B cell (primary cell): ENCODE data around the gene FAM170B. TPM values are rescaled to one million over a fixed set of nuclear protein-coding genes. Genes with fewer than 3 reads are reported as not detected.

Experiments
- ATAC-seq: fragments of 200-7000 bp; cut with Tn5 transposase; one replicate; pipeline ENCODE4 v1.10.0; 2021; ENCODE audit warnings: low read depth, mild to moderate bottlenecking, moderate number of reproducible peaks, moderate library complexity
- CTCF ChIA-PET: fragments of 350-600 bp; sonication (Branson Sonifier 250); formaldehyde crosslinking; loops from one replicate; lab custom pipeline; 2021; ENCODE audit warnings: antibody characterized with exemption, inconsistent platforms; lab: Charles Lee
- POLR2A ChIA-PET: fragments of 350-600 bp; sonication (Branson Sonifier 250); formaldehyde crosslinking; loops from one replicate; lab custom pipeline; 2021; ENCODE audit warnings: antibody characterized with exemption; lab: Charles Lee
- DNase-seq: peaks from one replicate; pipeline ENCODE4 v3.0.0; 2013
- H2AFZ ChIP-seq: 2 replicates; pipeline ENCODE4 v1.6.1; 2012; ENCODE audit warnings: mild to moderate bottlenecking, low read depth, low read length; ENCODE audit not compliant: insufficient read depth, poor library complexity, severe bottlenecking
- H3K27ac ChIP-seq, 2 donors: 1 replicate in 1 of 2; 2 replicates in 1 of 2; pipeline ENCODE4 v1.5.1; 2012 to 2013; ENCODE audit warnings: low read length in 2 of 2, mild to moderate bottlenecking in 2 of 2, moderate library complexity in 1 of 2
- H3K27me3 ChIP-seq, 4 experiments: fragments of 200-600 bp in 1 of 4; sonication (generic) in 1 of 4; replicated peaks in 1 of 4; 1 replicate in 2 of 4; 2 replicates in 2 of 4; pipeline versions ENCODE4 v1.6.1 to v1.7.0; 2013 to 2016; ENCODE audit warnings: low read length in 3 of 4, mild to moderate bottlenecking in 2 of 4, mixed read lengths in 1 of 4, moderate library complexity in 1 of 4; ENCODE audit not compliant: insufficient read depth in 4 of 4, control insufficient read depth in 3 of 4; ENCODE audit errors: control extremely low read depth in 1 of 4
- H3K36me3 ChIP-seq, 2 experiments: replicated peaks in 1 of 2; 1 replicate in 1 of 2; 2 replicates in 1 of 2; pipeline versions ENCODE4 v1.6.1 to v1.7.1; 2013; ENCODE audit warnings: low read length in 1 of 2; ENCODE audit not compliant: insufficient read depth in 2 of 2, control insufficient read depth in 1 of 2; ENCODE audit errors: control extremely low read depth in 1 of 2, extremely low read depth in 1 of 2
- H3K4me1 ChIP-seq, 2 donors: fragments of 200-600 bp in 1 of 2; sonication (generic) in 1 of 2; 1 replicate in 1 of 2; 2 replicates in 1 of 2; pipeline versions ENCODE4 v1.5.1 to v1.6.1; 2013 to 2017; ENCODE audit warnings: low read length in 2 of 2; ENCODE audit not compliant: control insufficient read depth in 2 of 2, insufficient read depth in 2 of 2
- H3K4me2 ChIP-seq: replicated peaks from 2 replicates; pipeline ENCODE3; 2012; ENCODE audit warnings: mild to moderate bottlenecking, low read depth, low read length; ENCODE audit not compliant: poor library complexity, severe bottlenecking
- H3K4me3 ChIP-seq, 5 experiments: fragments of 200-600 bp in 1 of 5; sonication (generic) in 1 of 5; 1 replicate in 3 of 5; 2 replicates in 2 of 5; pipeline versions ENCODE4 v1.5.1 to v1.7.0; 2011 to 2016; ENCODE audit warnings: low read length in 4 of 5, mild to moderate bottlenecking in 4 of 5, low read depth in 2 of 5, control low read depth in 1 of 5, moderate library complexity in 1 of 5; ENCODE audit not compliant: insufficient read depth in 1 of 5; ENCODE audit errors: control extremely low read depth in 1 of 5, extremely low read depth in 1 of 5
- H3K79me2 ChIP-seq: fragments of 200-600 bp; sonication (generic); one replicate; pipeline ENCODE4 v1.6.0; 2016; ENCODE audit warnings: low read length; ENCODE audit not compliant: control insufficient read depth, insufficient read depth
- H3K9ac ChIP-seq: fragments of 200-600 bp; sonication (generic); 2 replicates; pipeline ENCODE4 v1.6.1; 2017; ENCODE audit warnings: mild to moderate bottlenecking, low read length, moderate library complexity
- H3K9me3 ChIP-seq, 3 donors: one replicate each; pipeline versions ENCODE4 v1.6.1 to v1.7.1; 2013; ENCODE audit warnings: low read length in 2 of 3; ENCODE audit not compliant: control insufficient read depth in 2 of 3, insufficient read depth in 1 of 3; ENCODE audit errors: control extremely low read depth in 1 of 3
- H4K20me1 ChIP-seq: 2 replicates; pipeline ENCODE4 v1.6.0; 2012; ENCODE audit warnings: mild to moderate bottlenecking, low read length; ENCODE audit not compliant: insufficient read depth, control insufficient read depth, poor library complexity, severe bottlenecking
- H3K27ac Mint-ChIP-seq: one replicate; pipeline ENCODE4 v1.8.0; 2021; ENCODE audit warnings: mixed read lengths
- H3K27me3 Mint-ChIP-seq: one replicate; pipeline ENCODE4 v1.8.0; 2021; ENCODE audit warnings: mixed read lengths
- H3K4me1 Mint-ChIP-seq: one replicate; pipeline ENCODE4 v1.8.0; 2021; ENCODE audit warnings: mixed read lengths
- H3K4me3 Mint-ChIP-seq: one replicate; pipeline ENCODE4 v1.8.0; 2021; ENCODE audit warnings: mixed read lengths
- H3K9me3 Mint-ChIP-seq: one replicate; pipeline ENCODE4 v1.8.0; 2022; ENCODE audit warnings: mixed read lengths; ENCODE audit not compliant: insufficient read depth
- CTCF ChIP-seq: fragments of 200-600 bp; IDR thresholded peaks from one replicate; pipeline ENCODE4 v1.8.0; 2022; ENCODE audit warnings: antibody characterized with exemption, mild to moderate bottlenecking
- EZH2 ChIP-seq: IDR thresholded peaks from 2 replicates; pipeline ENCODE4 v1.6.1; 2012; ENCODE audit warnings: borderline replicate concordance, low read depth, mild to moderate bottlenecking, moderate library complexity, low read length; ENCODE audit not compliant: insufficient read depth, poor library complexity, severe bottlenecking
- WGBS: methylation state at CpG from one replicate; pipeline ENCODE4 v1.1.5; 2013; ENCODE audit warnings: missing lambda C conversion rate; ENCODE audit not compliant: insufficient coverage; 5-methylcytosine and 5-hydroxymethylcytosine counted together
- intact Hi-C: fragments of 100-400 bp; cut with micrococcal nuclease; formaldehyde crosslinking; loops from one replicate; pipeline ENCODE4 v1.10.0; 2022
- polyA plus RNA-seq: library from polyadenylated mRNA; depleted of rRNA; stranded (reverse); fragments of >200 nt; gene quantifications from 2 replicates; pipeline ENCODE4 v1.2.3, GENCODE V29; 2012
- total RNA-seq, 2 donors: library from RNA; stranded (reverse); fragments of 120-200 nt in 1 of 2; gene quantifications; 1 replicate in 1 of 2; 2 replicates in 1 of 2; pipeline versions ENCODE4 v1.2.3 to v1.2.4, GENCODE V29; 2013 to 2022

The FAM170B gene
- total and polyA plus RNA-seq, 2 donors (not counting 1 experiment from before 2014, with no cell fraction given) = not detected

GRCh38 chr10:49093922-49094321 is 39.9 kb downstream of the FAM170B start:
- Histone ChIP-seq H4K20me1 (no peaks in the 10 kb centered on the region), H3K9ac (no peak overlapping the region), H3K4me2 (no peak overlapping the region), H3K27me3 (peaks cover 0 to 13% (median 0%) of the 10 kb centered on the region in 4 experiments), H2AFZ (no peak overlapping the region), H3K27ac (no peak overlapping the region), H3K79me2 (no peaks in the 10 kb centered on the region), H3K36me3 (no peaks in the 10 kb centered on the region), H3K4me1 (no peaks in the 10 kb centered on the region), H3K4me3 (no peak overlapping the region), H3K9me3 (no peaks in the 10 kb centered on the region)
- Mint-ChIP-seq H3K27me3 (peaks cover 31% of the 10 kb centered on the region), H3K4me3 (no peak overlapping the region), H3K9me3 (no peaks in the 10 kb centered on the region), H3K4me1 (no peaks in the 10 kb centered on the region), H3K27ac (no peak overlapping the region)
- 94% methylated on average over 6 of the region's 10 CpGs for WGBS
- POLR2A ChIA-PET = no interaction called here
- CTCF ChIA-PET = no interaction called here
- no peak for TF ChIP-seq CTCF
- TF ChIP-seq EZH2 = no peak
- intact Hi-C loops = no loop called here
- DNase-seq (no peak), ATAC-seq (no peak)

- Histone ChIP-seq H3K9me3 (no peaks in the 10 kb centered on the region), H3K79me2 (no peaks in the 10 kb centered on the region), H3K36me3 (no peaks in the 10 kb centered on the region), H3K27me3 (peaks cover 0 to 10% (median 0%) of the 10 kb centered on the region in 4 experiments), H3K9ac (no peak overlapping the region), H3K4me3 (no peak overlapping the region), H2AFZ (no peak overlapping the region), H3K4me2 (no peak overlapping the region), H3K4me1 (no peaks in the 10 kb centered on the region), H3K27ac (no peak overlapping the region), H4K20me1 (no peaks in the 10 kb centered on the region)
- POLR2A ChIA-PET = no interaction called here
- intact Hi-C loops = no loop called here
- ATAC-seq (no peak), DNase-seq (no peak)
- CTCF ChIA-PET = no interaction called here
- no peak overlapping the region for H3K27ac Mint-ChIP-seq
- H3K9me3 Mint-ChIP-seq = no peaks in the 10 kb centered on the region
- H3K4me1 Mint-ChIP-seq = no peaks in the 10 kb centered on the region
- H3K27me3 Mint-ChIP-seq = peaks cover 30% of the 10 kb centered on the region
- TF ChIP-seq CTCF (no peak), EZH2 (no peak)
- WGBS = 88% methylated on average over 10 of the region's 11 CpGs
- no peak overlapping the region for H3K4me3 Mint-ChIP-seq
These were observed 41.3 kb downstream of the FAM170B start for GRCh38 chr10:49092477-49092876.
